ENCODE measurements around the gene SUN2. TPM values are rescaled to one million over a fixed set of nuclear protein-coding genes. Genes with fewer than 3 reads are reported as not detected.

Gene SUN2
- total and polyA plus RNA-seq, 2 of the 8 experiments (the other 6 are each of a cell fraction or from before 2014, with no cell fraction given) = 5.1 to 10.5 TPM

- Histone ChIP-seq H2AFZ (ENCODE audit: low read length) (no peak overlapping the region), H3K18ac (ENCODE audit: extremely low read depth, low read length) (no peak overlapping the region), H3K4me1 (replicated peaks in 1 of 4; ENCODE audit: control insufficient read depth in 3 of 4, insufficient read depth in 4 of 4, low read length in 3 of 4) (peaks cover 0 to 3% (median 0%) of the 10 kb centered on the region in 4 experiments; a peak in 1 of 7 replicates), H3K79me2 (ENCODE audit: control insufficient read depth in 1 of 2, insufficient read depth in 2 of 2, low read length in 2 of 2) (no peaks in the 10 kb centered on the region), H4K5ac (ENCODE audit: insufficient read length, low read depth, low read length) (no peak overlapping the region), H3K27me3 (replicated peaks in 1 of 4; ENCODE audit: control insufficient read depth in 3 of 4, extremely low read depth in 1 of 4, insufficient read depth in 3 of 4, low read length in 3 of 4) (peaks cover 0 to 12% (median 5%) of the 10 kb centered on the region in 4 experiments; a peak in 4 of 7 replicates), H3K4me3 (ENCODE audit: extremely low read depth in 1 of 4, insufficient read depth in 2 of 4, low read depth in 3 of 4, low read length in 4 of 4) (no peak overlapping the region), H3K4me2 (ENCODE audit: insufficient read depth in 1 of 2, low read depth in 2 of 2, low read length in 2 of 2) (no peak overlapping the region), H3K9ac (replicated peaks in 1 of 4; ENCODE audit: extremely low read depth in 1 of 4, low read depth in 3 of 4, low read length in 3 of 4) (no peak overlapping the region), H2BK15ac (ENCODE audit: low read length) (no peak overlapping the region), H2BK120ac (replicated peaks; ENCODE audit: low read depth, low read length) (no peak overlapping the region), H3K9me3 (ENCODE audit: insufficient read depth in 2 of 2, low read depth in 1 of 2, low read length in 1 of 2) (peaks cover 0 to 2% of the 10 kb centered on the region in 2 experiments; a peak in 1 of 4 replicates), H2BK20ac (ENCODE audit: low read length) (no peak overlapping the region; the same call in 1 of the 2 replicates), H3K14ac (ENCODE audit: insufficient read length) (no peak overlapping the region), H3K36me3 (ENCODE audit: control insufficient read depth in 2 of 4, insufficient read depth in 4 of 4, low read length in 3 of 4) (no peaks in the 10 kb centered on the region), H2AK5ac (ENCODE audit: low read depth, low read length) (no peak overlapping the region), H3K27ac (ENCODE audit: low read depth, low read length) (no peak overlapping the region), H4K20me1 (replicated peaks in 1 of 2; ENCODE audit: control insufficient read depth in 1 of 2, insufficient read depth in 2 of 2, low read length in 2 of 2) (no peaks in the 10 kb centered on the region), H3K79me1 (ENCODE audit: low read depth, low read length) (no peaks in the 10 kb centered on the region), H4K8ac (ENCODE audit: extremely low read depth, insufficient read depth, low read length) (no peak overlapping the region), H3K56ac (replicated peaks; ENCODE audit: insufficient read length, low read depth, low read length) (no peak overlapping the region), H4K91ac (replicated peaks; ENCODE audit: insufficient read length, low read length) (no peak overlapping the region), H3K23me2 (ENCODE audit: low read depth, low read length) (peaks cover 4% of the 10 kb centered on the region), H3K4ac (replicated peaks; ENCODE audit: insufficient read length, low read depth, low read length) (peak overlapping the region; percentile 5), H3K23ac (ENCODE audit: insufficient read length) (no peak overlapping the region), H2BK12ac (ENCODE audit: low read depth, low read length) (no peak overlapping the region), H2BK5ac (ENCODE audit: low read depth, low read length) (no peak overlapping the region)
- FAIRE-seq = no peak
- DNase-seq (ENCODE audit: low read depth in 1 of 2, low spot score in 2 of 2) = no peak
- CTCF ChIA-PET (ENCODE audit: partially characterized antibody) = interaction anchor here (0.6 to 1.6 kb wide), 5 partner anchors 29 to 66 kb away, joined by 3 to 4 read pairs (median 3); no protein-coding TSS in a partner anchor
- 85% methylated on average over 5 of the region's 5 CpGs; no CpG with 5 or more reads in 1 of the 2 experiments for WGBS, 2 experiments (ENCODE audit: extremely low coverage in 1 of 2, insufficient coverage in 1 of 2, insufficient read length in 1 of 2, insufficient replicate concordance in 2 of 2, low coverage in 1 of 2, low lambda C conversion rate in 2 of 2, missing lambda C conversion rate in 1 of 2)
- TF ChIP-seq CEBPB (IDR thresholded peaks at IDR 0.05; ENCODE audit: low read depth, low read length) (no peak), KDM4A (IDR thresholded peaks at IDR 0.05; ENCODE audit: low read depth, low read length, severe bottlenecking) (no peak), KDM5A (IDR thresholded peaks at IDR 0.05; ENCODE audit: low read length) (no peak), USF2 (IDR thresholded peaks at IDR 0.05; ENCODE audit: low read length) (no peak), CHD1 (IDR thresholded peaks at IDR 0.05; ENCODE audit: low read depth, low read length) (no peak), RFX5 (IDR thresholded peaks at IDR 0.05; ENCODE audit: borderline replicate concordance, low read depth, low read length) (no peak), NANOG (IDR thresholded peaks at IDR 0.05; ENCODE audit: insufficient read depth, low read depth, low read length, poor library complexity, severe bottlenecking) (no peak), YY1 (IDR thresholded peaks at IDR 0.05; ENCODE audit: low read depth, low read length) (no peak), POU5F1 (IDR thresholded peaks at IDR 0.05; ENCODE audit: low read depth, low read length) (no peak), TAF7 (optimal IDR thresholded peaks at IDR 0.05; ENCODE audit: borderline replicate concordance, low read depth, low read length) (no peak), ATF3 (IDR thresholded peaks at IDR 0.05; ENCODE audit: insufficient read depth, low read depth, low read length) (no peak)
- POLR2A ChIA-PET (ENCODE audit: partially characterized antibody) = no interaction called here
Measured at GRCh38 chr22:38798496-38798895, 42.7 kb upstream of the SUN2 start.
